ENCODE results near the gene EPHB1.

Gene EPHB1

GRCh38 chr3:135158520-135158919 lies 363.5 kb downstream of the EPHB1 start:
- no peak for TF ChIP-seq CTCF (IDR thresholded peaks at IDR 0.05)

GRCh38 chr3:135159681-135160247 lies 364.7 kb downstream of the EPHB1 start:
- no peak for TF ChIP-seq CTCF (IDR thresholded peaks at IDR 0.05)

GRCh38 chr3:135161425-135161824 lies 366.4 kb downstream of the EPHB1 start:
- no peak for TF ChIP-seq CTCF (IDR thresholded peaks at IDR 0.05)

GRCh38 chr3:135163701-135164100 lies 368.6 kb downstream of the EPHB1 start:
- TF ChIP-seq CTCF (IDR thresholded peaks at IDR 0.05), result no peak

GRCh38 chr3:135165260-135165659 lies 370.2 kb downstream of the EPHB1 start:
- TF ChIP-seq CTCF (IDR thresholded peaks at IDR 0.05), result no peak

- no peak for TF ChIP-seq CTCF (IDR thresholded peaks at IDR 0.05)
These were observed 371.3 kb downstream of the EPHB1 start for GRCh38 chr3:135166266-135166825.

GRCh38 chr3:135168822-135169221 lies 373.8 kb downstream of the EPHB1 start:
- no peak for TF ChIP-seq CTCF (IDR thresholded peaks at IDR 0.05)

GRCh38 chr3:135169651-135170050 lies 374.6 kb downstream of the EPHB1 start:
- TF ChIP-seq CTCF (IDR thresholded peaks at IDR 0.05), result no peak
